Endothelial cell (in vitro differentiated cells): Measurements from ENCODE around the gene CNN2. TPM values are rescaled to one million over a fixed set of nuclear protein-coding genes. Genes with fewer than 3 reads are reported as not detected.

Experiments used
- DNase-seq: peaks from one replicate; pipeline ENCODE4 v3.0.0; 2021; ENCODE audit warnings: low spot score
- H3K27ac Mint-ChIP-seq: one replicate; pipeline ENCODE4 v1.8.0; 2021; ENCODE audit warnings: mixed read lengths, inconsistent platforms; ENCODE audit not compliant: unreplicated experiment
- H3K27me3 Mint-ChIP-seq: one replicate; pipeline ENCODE4 v1.8.0; 2021; ENCODE audit warnings: mild to moderate bottlenecking, moderate library complexity, mixed read lengths, inconsistent platforms; ENCODE audit not compliant: unreplicated experiment
- H3K36me3 Mint-ChIP-seq: one replicate; pipeline ENCODE4 v1.8.0; 2021; ENCODE audit warnings: mild to moderate bottlenecking, low read depth, mixed read lengths, inconsistent platforms; ENCODE audit not compliant: unreplicated experiment
- H3K4me1 Mint-ChIP-seq: one replicate; pipeline ENCODE4 v1.8.0; 2021; ENCODE audit warnings: mild to moderate bottlenecking, mixed read lengths, inconsistent platforms; ENCODE audit not compliant: unreplicated experiment
- H3K4me3 Mint-ChIP-seq: one replicate; pipeline ENCODE4 v1.8.0; 2021; ENCODE audit warnings: mild to moderate bottlenecking, mixed read lengths, inconsistent platforms; ENCODE audit not compliant: unreplicated experiment
- H3K9me3 Mint-ChIP-seq: one replicate; pipeline ENCODE4 v1.8.0; 2021; ENCODE audit warnings: mixed read lengths, inconsistent platforms; ENCODE audit not compliant: unreplicated experiment
- CTCF ChIP-seq: fragments of 200-600 bp; sonication (generic); IDR thresholded peaks from one replicate; pipeline ENCODE4 v1.5.0; 2021; ENCODE audit warnings: antibody characterized with exemption; ENCODE audit not compliant: unreplicated experiment
- total RNA-seq: library from RNA; stranded (reverse); fragmentation: NEBNext Ultra II Directional; extraction: Animal tissue kit (Norgen Biotek cat#: 25700); gene quantifications from one replicate; pipeline ENCODE4 v1.2.1, GENCODE V29; 2021; ENCODE audit not compliant: unreplicated experiment

The CNN2 gene
- total RNA-seq, 1 donor from 2014 or later: 456 TPM

- no peak overlapping the region for H3K27ac Mint-ChIP-seq
- H3K9me3 Mint-ChIP-seq: no peaks in the 10 kb centered on the region
- peak; percentile 43 for DNase-seq
- TF ChIP-seq CTCF: peak; percentile 45
- peaks cover 10% of the 10 kb centered on the region for H3K36me3 Mint-ChIP-seq
- peaks cover 8% of the 10 kb centered on the region for H3K4me1 Mint-ChIP-seq
- peaks cover 4% of the 10 kb centered on the region for H3K27me3 Mint-ChIP-seq
- no peak overlapping the region for H3K4me3 Mint-ChIP-seq
Observed at GRCh38 chr19:989381-990081, 36.9 kb upstream of the CNN2 start.

GRCh38 chr19:990119-990571 lies 36.3 kb upstream of the CNN2 start:
- no peak for TF ChIP-seq CTCF
- no peak overlapping the region for H3K27ac Mint-ChIP-seq
- H3K4me3 Mint-ChIP-seq: no peak overlapping the region
- H3K4me1 Mint-ChIP-seq: peaks cover 4% of the 10 kb centered on the region
- H3K9me3 Mint-ChIP-seq: no peaks in the 10 kb centered on the region
- H3K27me3 Mint-ChIP-seq: peaks cover 1% of the 10 kb centered on the region
- H3K36me3 Mint-ChIP-seq: peaks cover 10% of the 10 kb centered on the region
- DNase-seq: no peak

GRCh38 chr19:990746-991145 lies 35.7 kb upstream of the CNN2 start:
- Mint-ChIP-seq H3K9me3 (no peaks in the 10 kb centered on the region), H3K27me3 (peaks cover 1% of the 10 kb centered on the region), H3K36me3 (peaks cover 10% of the 10 kb centered on the region), H3K27ac (no peak overlapping the region), H3K4me3 (no peak overlapping the region), H3K4me1 (peaks cover 4% of the 10 kb centered on the region)
- DNase-seq: no peak
- no peak for TF ChIP-seq CTCF

GRCh38 chr19:991174-991931 lies 35.1 kb upstream of the CNN2 start:
- no peak overlapping the region for H3K27ac Mint-ChIP-seq
- peaks cover 4% of the 10 kb centered on the region for H3K4me1 Mint-ChIP-seq
- H3K9me3 Mint-ChIP-seq: no peaks in the 10 kb centered on the region
- no peak overlapping the region for H3K4me3 Mint-ChIP-seq
- DNase-seq: peak; percentile 60
- no peak for TF ChIP-seq CTCF
- peaks cover 10% of the 10 kb centered on the region for H3K36me3 Mint-ChIP-seq
- peaks cover 3% of the 10 kb centered on the region for H3K27me3 Mint-ChIP-seq
